ENCODE results near the gene CYP3A5.
"Not testable (repeated sequence)": the region's sequence is repeated elsewhere in the genome, so short reads cannot be mapped to it uniquely, and the experiment has no call there.

CYP3A5 gene

GRCh38 chr7:99679400-99680191, at the start of gene CYP3A5:
TSS of gene CYP3A5 (minus strand) at chr7:99679996. CDS start at chr7:99679896, 100 bp downstream.
- DNase-seq, result no peak

GRCh38 chr7:99728615-99729014, 48.8 kb upstream of the CYP3A5 start:
- DNase-seq, result no peak

- DNase-seq, result not testable (repeated sequence)
Observed at GRCh38 chr7:99723201-99723600, 43.4 kb upstream of the CYP3A5 start.

- DNase-seq, result no peak
Observed at GRCh38 chr7:99720800-99721595, 41.2 kb upstream of the CYP3A5 start.

- DNase-seq, result no peak
Observed at GRCh38 chr7:99719996-99720769, 40.4 kb upstream of the CYP3A5 start.

- DNase-seq, result no peak
Observed at GRCh38 chr7:99713995-99714570, 34.3 kb upstream of the CYP3A5 start.

- DNase-seq, result no peak
Observed at GRCh38 chr7:99709838-99710578, 30.2 kb upstream of the CYP3A5 start.

- no peak for DNase-seq
Observed at GRCh38 chr7:99709260-99709659, 29.5 kb upstream of the CYP3A5 start.

- DNase-seq, result no peak
Observed at GRCh38 chr7:99707096-99707495, 27.3 kb upstream of the CYP3A5 start.

GRCh38 chr7:99699946-99700345, 20.1 kb upstream of the CYP3A5 start:
- DNase-seq, result no peak

- not testable (repeated sequence) for DNase-seq
Observed at GRCh38 chr7:99698867-99699730, 19.3 kb upstream of the CYP3A5 start.

GRCh38 chr7:99694912-99695304, 15.1 kb upstream of the CYP3A5 start:
- no peak for DNase-seq

- DNase-seq, result no peak
Observed at GRCh38 chr7:99694201-99694911, 14.6 kb upstream of the CYP3A5 start.

GRCh38 chr7:99693427-99694200, 13.8 kb upstream of the CYP3A5 start:
- no peak for DNase-seq

- no peak for DNase-seq
Observed at GRCh38 chr7:99693100-99693426, 13.3 kb upstream of the CYP3A5 start.

GRCh38 chr7:99692563-99692962, 12.8 kb upstream of the CYP3A5 start:
- DNase-seq, result not testable (repeated sequence)

GRCh38 chr7:99691658-99692057, 11.9 kb upstream of the CYP3A5 start:
- DNase-seq, result not testable (repeated sequence)

- DNase-seq, result not testable (repeated sequence)
Observed at GRCh38 chr7:99690918-99691317, 11.1 kb upstream of the CYP3A5 start.

GRCh38 chr7:99685871-99686608, 6.2 kb upstream of the CYP3A5 start:
- not testable (repeated sequence) for DNase-seq

Data from NCI-H524 treated with DMSO at 0.1 percent for 48 hours (cell line).